ENCODE results near the gene LIG3. TPM values are rescaled to one million over a fixed set of nuclear protein-coding genes. Genes with fewer than 3 reads are reported as not detected.

LIG3 gene
- total and polyA plus RNA-seq, 7 experiments from 2014 or later, result 14.4 to 60.3 (median 50.7) TPM

DNA sequence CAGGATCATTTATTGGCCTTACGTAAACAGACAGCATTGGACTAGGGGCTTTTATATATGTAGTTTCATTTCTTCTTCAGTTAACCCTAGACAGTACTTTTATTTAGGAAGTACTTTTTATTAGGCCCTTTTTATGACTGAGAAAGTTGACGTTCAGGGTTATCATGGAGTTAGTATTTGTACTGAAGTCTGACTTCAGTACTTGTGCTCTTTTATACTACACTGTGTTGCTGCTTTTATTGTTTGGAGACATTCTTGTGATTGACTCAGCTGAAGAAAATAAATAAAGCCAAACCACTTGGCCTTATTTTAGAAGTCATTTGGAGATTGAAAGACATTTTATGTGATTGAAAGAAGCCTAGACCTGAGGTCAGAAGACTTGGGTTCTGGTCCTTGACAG is 6.9 kb downstream of the LIG3 start:
- no peaks in the 10 kb centered on the region for H3K27me3 Mint-ChIP-seq
- peaks cover 4 to 10% of the 10 kb centered on the region in 2 donors for H3K4me1 ChIP-seq (ENCODE audit: control insufficient read depth in 2 of 2, insufficient read depth in 2 of 2, low read length in 2 of 2)
- H3K36me3 ChIP-seq (ENCODE audit: control insufficient read depth in 2 of 3, insufficient read depth in 3 of 3, low read length in 3 of 3), result peaks cover 10 to 57% (median 21%) of the 10 kb centered on the region in 3 experiments
- ATAC-seq (no peak), DNase-seq (no peak)
- POLR2A ChIA-PET, result interaction anchor here (0.6 to 1.0 kb wide), 2 partner anchors 14 to 132 kb away, joined by 3 read pairs; no protein-coding TSS in a partner anchor
- no peak overlapping the region for H3K4me3 Mint-ChIP-seq
- H3K9me3 Mint-ChIP-seq, result peaks cover 0 to 1% (median 0%) of the 10 kb centered on the region in 11 donors
- no peak overlapping the region for H3K27ac Mint-ChIP-seq
- no peak overlapping the region for H3K4me3 ChIP-seq (ENCODE audit: low read length)
- CTCF ChIA-PET, result no interaction called here
- no peaks in the 10 kb centered on the region for H3K9me3 ChIP-seq (ENCODE audit: control insufficient read depth in 2 of 3, low read length in 3 of 3)
- no peak overlapping the region for H3K27ac ChIP-seq (ENCODE audit: low read depth, low read length)
- H3K36me3 Mint-ChIP-seq, result peaks cover 12 to 71% (median 15%) of the 10 kb centered on the region in 5 donors
- intact Hi-C loops (cut with micrococcal nuclease), result loop anchor here in 1 of 2 donors (10.0 kb wide), 1 partner anchor 818 kb away; the partner anchor contains the start of gene TAF15
- peaks cover 24 to 48% (median 29%) of the 10 kb centered on the region in 7 donors for H3K4me1 Mint-ChIP-seq
- no peaks in the 10 kb centered on the region for H3K27me3 ChIP-seq (ENCODE audit: control insufficient read depth in 2 of 2, insufficient read depth in 2 of 2, low read length in 2 of 2)

DNA sequence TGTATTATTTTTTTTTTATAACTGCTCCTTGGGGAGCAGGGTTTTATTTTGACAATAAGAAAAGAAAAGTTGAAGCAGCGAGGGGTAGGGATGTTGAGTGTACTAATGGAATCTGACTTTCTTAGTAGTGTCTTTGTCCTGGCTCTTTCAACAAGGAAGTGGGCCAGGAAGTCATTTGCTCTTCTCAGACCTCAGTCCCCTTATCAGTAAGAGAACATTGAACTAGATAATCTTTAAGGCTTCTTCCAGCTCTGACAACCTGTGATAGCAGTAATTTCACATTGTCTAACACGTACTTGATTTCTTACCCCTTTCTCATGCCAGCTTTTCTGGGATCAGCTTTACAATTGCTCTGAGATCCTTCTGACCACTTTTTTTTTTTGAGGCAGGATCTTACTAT is 8.3 kb downstream of the LIG3 start:
- peaks cover 10 to 68% (median 27%) of the 10 kb centered on the region in 3 experiments for H3K36me3 ChIP-seq (ENCODE audit: control insufficient read depth in 2 of 3, insufficient read depth in 3 of 3, low read length in 3 of 3)
- H3K27me3 ChIP-seq (ENCODE audit: control insufficient read depth in 2 of 2, insufficient read depth in 2 of 2, low read length in 2 of 2), result no peaks in the 10 kb centered on the region
- Mint-ChIP-seq H3K9me3 (peaks cover 0 to 1% (median 0%) of the 10 kb centered on the region in 11 donors), H3K27me3 (no peaks in the 10 kb centered on the region), H3K4me1 (peaks cover 13 to 36% (median 25%) of the 10 kb centered on the region in 7 donors), H3K4me3 (no peak overlapping the region), H3K36me3 (peaks cover 12 to 74% (median 23%) of the 10 kb centered on the region in 5 donors), H3K27ac (peak overlapping the region in 1 of 9 donors; percentile 62)
- peaks cover 0 to 1% of the 10 kb centered on the region in 2 donors for H3K4me1 ChIP-seq (ENCODE audit: control insufficient read depth in 2 of 2, insufficient read depth in 2 of 2, low read length in 2 of 2)
- ChIA-PET POLR2A (interaction anchor here (0.6 kb wide), 1 partner anchor 15 kb away, joined by 3 read pairs; no protein-coding TSS in a partner anchor), CTCF (interaction anchor here (0.6 to 1.0 kb wide), 3 partner anchors 9 to 883 kb away, joined by 3 read pairs; no protein-coding TSS in a partner anchor)
- no peaks in the 10 kb centered on the region for H3K9me3 ChIP-seq (ENCODE audit: control insufficient read depth in 2 of 3, low read length in 3 of 3)
- ATAC-seq (no peak), DNase-seq (no peak)
- no peak overlapping the region for H3K27ac ChIP-seq (ENCODE audit: low read depth, low read length)
- intact Hi-C loops (cut with micrococcal nuclease), result loop anchor here in 1 of 2 donors (10.0 kb wide), 1 partner anchor 816 kb away; the partner anchor contains the start of gene TAF15
- no peak overlapping the region for H3K4me3 ChIP-seq (ENCODE audit: low read length)

DNA sequence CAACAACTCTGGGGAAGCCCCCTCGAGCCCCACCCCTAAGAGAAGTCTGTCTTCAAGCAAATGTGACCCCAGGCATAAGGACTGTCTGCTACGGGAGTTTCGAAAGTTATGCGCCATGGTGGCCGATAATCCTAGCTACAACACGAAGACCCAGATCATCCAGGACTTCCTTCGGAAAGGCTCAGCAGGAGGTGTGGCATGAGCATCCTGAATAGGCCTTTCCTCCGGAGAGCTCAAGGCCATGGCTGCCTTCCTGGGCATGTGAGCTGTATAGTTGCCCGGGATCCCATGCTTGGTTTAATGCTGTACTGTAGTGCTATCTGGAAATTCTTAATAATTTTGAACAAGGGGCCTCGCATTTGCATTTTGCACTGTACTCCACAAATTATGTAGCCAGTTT is 9.2 kb downstream of the LIG3 start:
- DNase-seq (no peak), ATAC-seq (no peak)
- ChIA-PET POLR2A (no interaction called here), CTCF (interaction anchor here (0.6 to 1.0 kb wide), 2 partner anchors 8 to 100 kb away, joined by 3 read pairs; no protein-coding TSS in a partner anchor)
- Histone ChIP-seq H3K4me1 (ENCODE audit: control insufficient read depth in 2 of 2, insufficient read depth in 2 of 2, low read length in 2 of 2) (no peaks in the 10 kb centered on the region), H3K27ac (ENCODE audit: low read depth, low read length) (no peak overlapping the region), H3K4me3 (ENCODE audit: low read length) (no peak overlapping the region), H3K9me3 (ENCODE audit: control insufficient read depth in 2 of 3, low read length in 3 of 3) (no peaks in the 10 kb centered on the region), H3K36me3 (ENCODE audit: control insufficient read depth in 2 of 3, insufficient read depth in 3 of 3, low read length in 3 of 3) (peaks cover 10 to 73% (median 30%) of the 10 kb centered on the region in 3 experiments), H3K27me3 (ENCODE audit: control insufficient read depth in 2 of 2, insufficient read depth in 2 of 2, low read length in 2 of 2) (no peaks in the 10 kb centered on the region)
- intact Hi-C loops (cut with micrococcal nuclease), result loop anchor here in 1 of 2 donors (10.0 kb wide), 1 partner anchor 815 kb away; the partner anchor contains the start of gene TAF15
- H3K4me1 Mint-ChIP-seq, result peaks cover 5 to 28% (median 17%) of the 10 kb centered on the region in 7 donors
- peaks cover 0 to 1% (median 0%) of the 10 kb centered on the region in 11 donors for H3K9me3 Mint-ChIP-seq
- no peak overlapping the region for H3K27ac Mint-ChIP-seq
- no peak overlapping the region for H3K4me3 Mint-ChIP-seq
- peaks cover 8 to 76% (median 21%) of the 10 kb centered on the region in 5 donors for H3K36me3 Mint-ChIP-seq
- no peaks in the 10 kb centered on the region for H3K27me3 Mint-ChIP-seq

DNA sequence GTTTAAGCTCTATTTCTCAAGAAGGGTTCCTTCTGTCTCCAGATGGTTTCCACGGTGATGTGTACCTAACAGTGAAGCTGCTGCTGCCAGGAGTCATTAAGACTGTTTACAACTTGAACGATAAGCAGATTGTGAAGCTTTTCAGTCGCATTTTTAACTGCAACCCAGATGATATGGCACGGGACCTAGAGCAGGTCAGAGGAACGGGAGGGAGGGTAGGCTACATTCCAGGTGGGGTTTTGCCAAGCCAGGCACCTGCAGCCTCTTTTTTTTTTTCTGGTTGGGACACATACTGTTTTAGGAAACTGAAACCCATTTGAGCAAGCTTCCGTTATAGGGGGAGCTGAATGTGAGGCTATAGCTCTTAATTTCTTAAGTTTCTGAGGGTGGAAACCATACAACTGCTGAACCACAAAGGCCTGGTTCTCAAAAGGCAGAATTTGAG is 10.6 kb downstream of the LIG3 start:
- no peaks in the 10 kb centered on the region for H3K9me3 ChIP-seq (ENCODE audit: control insufficient read depth in 2 of 3, low read length in 3 of 3)
- Mint-ChIP-seq H3K4me1 (peaks cover 0 to 17% (median 13%) of the 10 kb centered on the region in 7 donors), H3K27me3 (no peaks in the 10 kb centered on the region), H3K36me3 (peaks cover 8 to 79% (median 21%) of the 10 kb centered on the region in 5 donors), H3K27ac (peak overlapping the region in 1 of 9 donors; percentile 5), H3K9me3 (peaks cover 0 to 1% (median 0%) of the 10 kb centered on the region in 11 donors), H3K4me3 (no peak overlapping the region)
- H3K4me1 ChIP-seq (ENCODE audit: control insufficient read depth in 2 of 2, insufficient read depth in 2 of 2, low read length in 2 of 2), result no peaks in the 10 kb centered on the region
- H3K4me3 ChIP-seq (ENCODE audit: low read length), result no peak overlapping the region
- H3K27ac ChIP-seq (ENCODE audit: low read depth, low read length), result no peak overlapping the region
- intact Hi-C loops (cut with micrococcal nuclease), result no loop called here
- H3K36me3 ChIP-seq (ENCODE audit: control insufficient read depth in 2 of 3, insufficient read depth in 3 of 3, low read length in 3 of 3), result peaks cover 10 to 82% (median 32%) of the 10 kb centered on the region in 3 experiments
- DNase-seq, result no peak
- ChIA-PET CTCF (interaction anchor here (0.7 to 2.3 kb wide), 4 partner anchors 8 to 129 kb away, joined by 3 to 10 read pairs (median 4); partner anchors contain the start of genes RAD51D and RFFL), POLR2A (interaction anchor here (0.9 to 3.0 kb wide), 2 partner anchors 9 to 99 kb away, joined by 3 to 10 read pairs; partner anchors contain the start of gene LIG3)
- peak; percentile 10 for ATAC-seq
- H3K27me3 ChIP-seq (ENCODE audit: control insufficient read depth in 2 of 2, insufficient read depth in 2 of 2, low read length in 2 of 2), result no peaks in the 10 kb centered on the region

DNA sequence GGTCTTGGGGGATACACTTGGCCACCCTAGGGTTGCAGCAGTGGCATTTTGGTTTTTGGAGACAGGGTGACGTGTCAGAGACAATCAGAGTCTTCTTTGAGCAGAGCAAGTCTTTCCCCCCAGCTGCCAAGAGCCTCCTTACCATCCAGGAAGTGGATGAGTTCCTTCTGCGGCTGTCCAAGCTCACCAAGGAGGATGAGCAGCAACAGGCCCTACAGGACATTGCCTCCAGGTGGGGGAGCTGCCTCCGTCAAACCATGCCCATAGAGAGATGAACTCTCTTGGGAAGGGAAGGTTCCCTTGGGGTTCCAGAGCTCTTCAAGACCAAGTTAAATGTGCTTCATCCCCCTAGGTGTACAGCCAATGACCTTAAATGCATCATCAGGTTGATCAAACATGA is 11.3 kb downstream of the LIG3 start:
- H3K27ac Mint-ChIP-seq, result peak overlapping the region in 1 of 9 donors; percentile 6

DNA sequence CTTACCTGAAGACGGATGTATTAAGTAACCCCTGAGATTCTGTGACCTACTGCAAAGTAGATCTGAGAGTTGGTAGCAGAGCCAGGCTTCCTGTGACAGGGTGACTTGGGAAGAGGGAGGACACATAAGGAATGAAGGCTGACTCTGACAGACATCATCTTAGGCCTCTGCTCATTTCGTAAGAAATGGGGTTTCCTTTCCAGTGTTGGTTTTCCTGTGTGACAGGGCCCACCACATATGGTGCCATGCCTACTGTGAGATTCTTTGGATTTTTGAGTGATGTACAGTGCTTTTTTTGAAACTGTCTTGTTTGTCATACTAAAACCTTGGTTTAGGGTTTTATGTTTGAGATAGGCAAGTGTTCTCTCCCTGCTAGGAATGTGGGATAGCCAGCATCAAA is 12.7 kb downstream of the LIG3 start:
- Mint-ChIP-seq H3K36me3 (peaks cover 4 to 62% (median 21%) of the 10 kb centered on the region in 5 donors), H3K9me3 (peaks cover 0 to 1% (median 0%) of the 10 kb centered on the region in 11 donors), H3K4me3 (no peak overlapping the region), H3K27ac (peak overlapping the region in 1 of 9 donors; percentile 49), H3K4me1 (peaks cover 1 to 14% (median 6%) of the 10 kb centered on the region in 7 donors), H3K27me3 (no peaks in the 10 kb centered on the region)
- H3K27ac ChIP-seq (ENCODE audit: low read depth, low read length), result no peak overlapping the region
- no peaks in the 10 kb centered on the region for H3K9me3 ChIP-seq (ENCODE audit: control insufficient read depth in 2 of 3, low read length in 3 of 3)
- H3K4me3 ChIP-seq (ENCODE audit: low read length), result no peak overlapping the region
- peaks cover 10 to 88% (median 25%) of the 10 kb centered on the region in 3 experiments for H3K36me3 ChIP-seq (ENCODE audit: control insufficient read depth in 2 of 3, insufficient read depth in 3 of 3, low read length in 3 of 3)
- CTCF ChIA-PET, result interaction anchor here (0.8 kb wide), 1 partner anchor 127 kb away, joined by 3 read pairs; no protein-coding TSS in a partner anchor
- ATAC-seq, result no peak
- POLR2A ChIA-PET, result interaction anchor here (3.0 kb wide), 1 partner anchor 12 kb away, joined by 10 read pairs; the partner anchor contains the start of gene LIG3
- H3K4me1 ChIP-seq (ENCODE audit: control insufficient read depth in 2 of 2, insufficient read depth in 2 of 2, low read length in 2 of 2), result no peaks in the 10 kb centered on the region
- intact Hi-C loops (cut with micrococcal nuclease), result no loop called here
- no peaks in the 10 kb centered on the region for H3K27me3 ChIP-seq (ENCODE audit: control insufficient read depth in 2 of 2, insufficient read depth in 2 of 2, low read length in 2 of 2)
- no peak for DNase-seq

More for the DNA sequence above, 11.3 kb downstream of the LIG3 start:
- intact Hi-C loops (cut with micrococcal nuclease), result no loop called here
- Histone ChIP-seq H3K4me1 (ENCODE audit: control insufficient read depth in 2 of 2, insufficient read depth in 2 of 2, low read length in 2 of 2) (no peaks in the 10 kb centered on the region), H3K9me3 (ENCODE audit: control insufficient read depth in 2 of 3, low read length in 3 of 3) (no peaks in the 10 kb centered on the region), H3K27me3 (ENCODE audit: control insufficient read depth in 2 of 2, insufficient read depth in 2 of 2, low read length in 2 of 2) (no peaks in the 10 kb centered on the region), H3K36me3 (ENCODE audit: control insufficient read depth in 2 of 3, insufficient read depth in 3 of 3, low read length in 3 of 3) (peaks cover 10 to 86% (median 32%) of the 10 kb centered on the region in 3 experiments), H3K4me3 (ENCODE audit: low read length) (no peak overlapping the region), H3K27ac (ENCODE audit: low read depth, low read length) (no peak overlapping the region)
- peaks cover 0 to 1% (median 0%) of the 10 kb centered on the region in 11 donors for H3K9me3 Mint-ChIP-seq
- no peak overlapping the region for H3K4me3 Mint-ChIP-seq
- H3K4me1 Mint-ChIP-seq, result peaks cover 0 to 13% (median 10%) of the 10 kb centered on the region in 7 donors
- no peaks in the 10 kb centered on the region for H3K27me3 Mint-ChIP-seq
- DNase-seq, result no peak
- peaks cover 8 to 72% (median 21%) of the 10 kb centered on the region in 5 donors for H3K36me3 Mint-ChIP-seq
- no peak for ATAC-seq
- ChIA-PET POLR2A (interaction anchor here (0.7 to 3.0 kb wide), 3 partner anchors 10 to 98 kb away, joined by 3 to 10 read pairs (median 3); partner anchors contain the start of gene LIG3), CTCF (interaction anchor here (1.4 to 2.3 kb wide), 2 partner anchors 72 to 129 kb away, joined by 5 to 10 read pairs; partner anchors contain the start of genes RAD51D and RFFL)

Measured in naive thymus-derived CD4-positive, alpha-beta T cell (primary cell).